ENCODE data around the gene TBC1D3B.
"Not testable (repeated sequence)": the region's sequence is repeated elsewhere in the genome, so short reads cannot be mapped to it uniquely, and the experiment has no call there.

GRCh38 chr17:36187943-36188665, 11.7 kb upstream of the TBC1D3B start:
- TF ChIP-seq CTCF (IDR thresholded peaks at IDR 0.05; ENCODE audit: low read length); EZH2 (IDR thresholded peaks at IDR 0.05; ENCODE audit: borderline replicate concordance, low read length): not testable (repeated sequence)

All from OCI-LY1 (cell line).